Femur (tissue), 1 donor: Measurements from ENCODE around the gene FDX2.

Experiments
- DNase-seq: peaks from one replicate; pipeline ENCODE4 v3.0.0-alpha.2; 2017

FDX2 gene

DNA sequence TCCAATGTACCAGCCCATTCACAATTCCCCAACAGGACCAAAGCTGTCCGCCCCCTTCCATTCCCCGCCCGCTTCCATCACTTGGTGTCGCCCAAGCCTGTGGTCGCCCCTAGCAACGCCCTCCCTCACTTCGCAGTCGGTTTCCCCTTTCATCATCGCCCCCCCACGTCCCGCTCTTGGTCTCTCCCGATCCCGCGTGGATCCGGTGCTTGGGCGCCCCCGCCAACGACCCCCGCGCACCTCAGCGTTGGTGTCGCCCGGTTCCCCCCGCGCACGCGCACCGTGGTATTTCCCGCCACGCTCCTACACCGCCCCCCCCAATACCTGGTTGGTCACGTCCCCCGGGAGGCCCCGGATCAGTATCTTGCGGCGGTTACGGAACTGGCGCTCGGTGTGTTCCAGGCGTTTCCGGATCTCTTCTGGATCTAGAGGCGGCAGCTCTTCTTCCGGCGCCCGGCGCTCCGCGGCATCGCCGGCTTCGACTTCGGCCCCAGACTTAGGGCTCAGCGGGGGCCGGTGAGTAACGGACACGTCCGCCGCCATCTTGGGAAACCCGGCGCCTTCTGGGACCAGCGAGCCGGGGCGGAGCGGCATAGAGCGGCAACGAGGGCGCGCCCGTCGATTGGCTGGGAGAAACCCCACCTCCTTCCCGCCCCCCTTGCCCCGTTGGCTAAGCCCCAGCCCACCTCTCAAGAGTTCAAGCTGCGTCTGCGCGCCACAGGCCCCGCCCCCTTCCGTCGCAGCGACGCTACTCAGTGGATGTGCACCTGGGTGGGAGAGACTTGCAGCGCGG lies 17.3 kb upstream of the FDX2 start, which contains the start of gene RAVER1:
Gene RAVER1 (minus strand): TSS at position 565 of the 793 bp plus-strand sequence. CDS start 22 bp downstream, at position 543.
- peak; percentile 99 for DNase-seq

DNA sequence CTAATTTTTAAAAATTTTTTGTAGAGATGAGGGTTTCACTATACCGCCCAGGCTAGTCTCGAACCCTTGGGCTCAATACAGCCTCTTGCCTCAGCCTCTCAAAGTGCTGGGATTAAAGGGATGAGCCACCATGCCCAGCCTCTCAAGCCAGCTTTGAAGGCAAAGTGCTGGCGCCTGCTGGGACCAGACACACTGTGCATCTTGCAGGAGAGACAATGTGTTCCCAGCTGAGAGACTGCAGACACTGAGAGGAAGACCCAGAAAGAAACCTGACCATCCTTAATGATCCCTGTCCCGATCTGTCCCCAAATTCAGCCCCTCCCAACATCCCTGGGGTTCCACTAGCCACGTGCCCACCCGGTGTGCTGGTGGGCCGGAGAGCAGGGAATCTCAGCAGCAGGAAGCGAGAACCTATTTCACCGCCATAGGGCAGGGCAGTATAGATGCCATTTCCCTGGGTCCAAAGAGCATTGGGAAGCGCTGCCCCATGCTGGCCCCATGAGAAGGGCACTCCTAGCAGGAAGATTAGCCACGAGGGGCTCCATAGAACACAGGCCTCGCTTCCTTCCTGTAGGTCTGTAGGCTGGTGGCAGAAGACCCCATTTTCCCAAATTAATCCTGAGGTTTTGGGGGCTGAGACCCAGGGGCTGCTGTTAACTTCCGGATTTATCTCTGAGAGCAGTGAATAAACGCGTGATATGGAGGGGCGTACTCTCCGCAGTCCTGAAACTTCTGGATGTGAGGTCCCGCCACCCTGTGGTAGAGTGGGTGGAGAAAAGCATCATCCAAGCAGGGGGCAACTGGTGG lies 16.5 kb upstream of the FDX2 start:
- DNase-seq: no peak

GRCh38 chr19:10329555-10329954 lies 13.7 kb upstream of the FDX2 start:
- DNase-seq: no peak

DNA sequence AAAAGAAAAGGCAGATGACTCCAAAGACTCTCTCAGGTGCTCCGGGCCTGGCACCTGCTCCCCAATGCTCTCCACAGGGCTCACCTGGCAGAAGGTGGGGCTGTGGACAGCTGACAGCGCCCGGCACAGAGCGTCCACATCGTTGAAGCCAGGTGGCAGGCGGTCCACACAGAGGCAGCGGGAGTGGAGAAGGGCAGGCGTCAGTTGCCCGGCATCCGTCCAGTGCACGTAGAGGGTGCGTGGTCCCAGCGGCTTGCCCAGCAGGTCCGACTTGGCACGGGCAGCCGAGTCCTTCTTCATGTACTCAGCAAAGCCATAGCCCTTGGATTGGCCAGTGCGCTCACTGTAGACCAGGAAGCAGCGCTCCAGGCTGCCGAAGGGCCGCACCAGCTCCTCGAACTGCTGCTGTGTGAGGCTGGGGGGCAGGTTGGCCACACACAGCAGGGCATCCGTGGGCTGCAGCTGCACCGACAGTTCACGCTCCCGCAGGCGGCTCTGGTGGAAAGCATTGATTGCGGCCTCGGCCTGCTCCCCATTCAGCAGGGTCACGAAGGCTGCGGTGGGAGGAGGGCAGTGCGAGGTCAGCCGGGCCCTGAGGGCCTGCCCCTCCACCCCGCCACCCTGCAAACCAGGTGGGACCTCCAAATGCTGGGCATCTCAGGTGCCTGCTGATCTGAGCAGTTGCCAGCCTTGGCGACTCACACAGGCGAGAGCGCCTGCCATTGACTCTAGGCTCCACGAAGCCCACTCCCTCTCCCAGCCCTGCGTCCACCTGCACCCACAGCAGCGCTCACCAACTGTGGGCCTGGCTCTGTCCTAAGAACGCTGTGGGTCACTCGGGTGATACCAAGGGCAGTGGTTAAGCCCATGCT lies 13.0 kb upstream of the FDX2 start:
- DNase-seq: no peak

- DNase-seq: no peak
Observed at GRCh38 chr19:10327793-10328192, 12.0 kb upstream of the FDX2 start.

DNA sequence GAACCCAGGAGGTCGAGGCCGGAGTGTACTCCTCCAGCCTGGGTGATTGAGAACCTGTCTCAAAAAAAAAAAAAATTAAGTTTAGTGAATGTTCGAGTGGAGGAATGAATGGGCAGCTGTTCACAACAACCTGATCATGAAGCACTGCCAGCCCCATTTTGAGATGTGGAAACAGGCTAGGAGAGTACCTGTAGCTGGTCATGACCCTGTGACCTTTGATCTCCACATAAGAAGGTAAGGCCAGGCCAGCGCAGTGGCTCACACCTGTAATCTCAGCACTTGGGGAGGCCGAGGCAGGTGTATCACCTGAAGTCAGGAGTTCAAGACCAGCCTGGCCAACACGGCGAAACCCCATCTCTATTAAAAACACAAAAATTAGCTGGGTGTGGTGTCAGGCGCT lies 9.9 kb upstream of the FDX2 start:
- no peak for DNase-seq

DNA sequence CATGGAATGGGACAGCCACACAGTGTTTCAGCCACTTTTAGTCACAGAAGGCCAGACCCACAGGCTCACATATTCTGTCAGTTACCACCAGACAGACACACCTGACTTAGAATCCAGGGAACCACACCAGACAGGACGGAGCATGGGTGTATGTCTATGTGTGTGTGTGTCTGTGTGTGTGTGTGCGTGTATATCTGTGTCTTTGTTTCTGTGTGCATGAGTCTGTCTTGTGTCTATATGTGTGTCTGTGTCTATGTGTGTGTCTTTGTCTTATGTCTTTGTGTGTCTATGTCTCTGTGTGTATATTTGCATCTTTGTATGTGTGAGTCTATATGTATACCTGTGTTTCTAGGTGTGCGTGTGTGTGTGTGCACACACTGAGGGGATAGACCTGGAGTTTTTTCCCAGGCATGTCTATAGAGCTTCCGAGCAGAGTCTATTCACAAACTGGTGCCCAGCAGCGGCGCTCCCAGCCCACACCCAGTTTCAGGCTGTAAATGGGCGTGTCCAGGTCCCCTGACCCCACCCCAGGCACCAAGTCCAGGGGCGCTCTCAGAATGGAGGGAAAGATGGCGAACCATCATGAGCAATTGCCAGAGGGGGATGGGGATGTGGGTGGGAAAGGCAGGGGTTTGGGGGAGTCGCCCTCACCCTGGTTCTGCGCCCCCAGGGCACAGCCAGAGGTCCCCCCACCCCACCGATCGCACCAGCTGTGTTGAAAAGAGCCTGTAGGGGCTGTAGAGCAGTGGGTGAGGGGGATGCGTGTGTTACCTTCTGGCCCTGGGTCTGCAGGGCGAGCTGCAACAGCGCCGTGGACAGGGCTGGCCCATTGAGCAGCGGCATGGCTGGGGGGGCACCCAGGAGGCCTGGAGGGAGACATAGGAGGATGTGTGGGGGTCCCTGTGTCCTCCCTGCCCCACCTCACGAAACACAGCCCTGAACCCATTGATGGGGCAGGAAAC lies 6.3 kb upstream of the FDX2 start:
- no peak for DNase-seq

GRCh38 chr19:10321417-10321797 lies 5.6 kb upstream of the FDX2 start:
- no peak for DNase-seq

DNA sequence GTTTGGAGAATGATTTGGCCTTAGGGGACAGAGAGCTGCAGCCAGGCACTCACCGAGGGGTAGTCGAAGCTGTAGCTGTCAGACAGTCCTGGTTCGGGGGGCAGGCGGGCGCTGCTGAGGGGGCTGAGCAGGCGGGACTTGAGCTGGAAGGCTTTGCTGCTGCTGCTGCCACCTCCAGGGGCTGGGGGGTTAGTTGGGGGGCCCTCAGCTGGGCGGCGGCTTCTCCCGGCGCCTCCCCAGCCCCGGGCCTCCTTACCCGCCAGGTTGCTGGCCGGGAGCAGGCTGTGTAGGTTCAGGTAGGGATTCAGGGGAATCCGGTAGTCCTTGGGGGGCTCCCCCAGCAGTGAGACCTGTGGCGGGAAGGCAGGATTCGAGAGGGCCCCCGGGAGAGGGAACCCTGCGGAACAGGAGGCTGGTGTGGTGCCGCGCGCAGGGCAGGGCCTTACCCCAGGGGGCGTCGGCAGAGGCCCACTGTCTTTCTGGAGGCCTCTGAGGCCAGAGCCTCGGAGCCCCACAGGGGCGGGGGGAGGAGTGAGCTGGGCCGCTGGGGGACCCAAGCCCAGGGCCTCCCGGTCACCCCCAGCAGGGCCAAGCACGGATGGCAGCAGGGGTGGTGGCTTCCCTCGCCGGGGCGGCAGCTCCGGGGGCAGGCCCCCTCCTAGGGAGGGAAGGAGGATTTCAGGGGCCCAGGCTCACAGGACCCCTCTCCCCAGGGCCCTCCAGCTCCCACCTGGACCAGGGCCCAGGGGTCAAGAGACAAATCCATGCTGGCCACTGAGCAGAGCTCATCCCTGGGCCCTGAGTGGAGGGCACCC lies 5.0 kb upstream of the FDX2 start:
- DNase-seq: no peak

GRCh38 chr19:10318807-10319682 lies 3.2 kb upstream of the FDX2 start:
- DNase-seq: no peak

DNA sequence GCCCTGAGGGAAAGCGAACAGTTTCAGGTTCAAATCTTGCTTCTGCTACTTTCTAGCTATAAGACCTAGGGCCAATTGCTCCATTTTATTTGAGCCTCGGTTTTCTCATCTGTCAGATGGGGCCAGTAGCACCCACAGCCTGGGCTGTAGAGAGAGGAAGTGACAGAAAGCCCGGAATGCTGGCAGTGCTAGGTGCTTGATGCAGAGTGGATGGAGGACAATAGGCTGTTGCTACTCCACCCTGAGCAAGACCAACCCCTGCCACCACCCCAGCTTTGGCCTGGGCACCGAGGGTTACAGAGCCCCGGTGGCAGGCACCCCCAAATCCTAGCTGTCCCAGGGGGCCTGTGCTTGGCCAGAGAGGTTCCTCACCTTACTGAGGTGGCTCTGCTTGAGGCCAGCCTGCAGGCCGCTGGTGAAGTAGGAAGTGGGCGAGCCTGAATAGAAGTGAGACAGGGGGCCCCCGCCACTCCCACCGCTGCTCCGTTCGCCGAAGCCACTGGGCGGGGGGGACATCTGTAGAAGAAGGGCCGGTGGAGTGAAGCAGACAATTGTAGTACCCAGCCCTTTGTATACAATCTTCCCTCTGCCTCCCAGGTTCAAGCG lies 2.1 kb upstream of the FDX2 start:
- DNase-seq: no peak

DNA sequence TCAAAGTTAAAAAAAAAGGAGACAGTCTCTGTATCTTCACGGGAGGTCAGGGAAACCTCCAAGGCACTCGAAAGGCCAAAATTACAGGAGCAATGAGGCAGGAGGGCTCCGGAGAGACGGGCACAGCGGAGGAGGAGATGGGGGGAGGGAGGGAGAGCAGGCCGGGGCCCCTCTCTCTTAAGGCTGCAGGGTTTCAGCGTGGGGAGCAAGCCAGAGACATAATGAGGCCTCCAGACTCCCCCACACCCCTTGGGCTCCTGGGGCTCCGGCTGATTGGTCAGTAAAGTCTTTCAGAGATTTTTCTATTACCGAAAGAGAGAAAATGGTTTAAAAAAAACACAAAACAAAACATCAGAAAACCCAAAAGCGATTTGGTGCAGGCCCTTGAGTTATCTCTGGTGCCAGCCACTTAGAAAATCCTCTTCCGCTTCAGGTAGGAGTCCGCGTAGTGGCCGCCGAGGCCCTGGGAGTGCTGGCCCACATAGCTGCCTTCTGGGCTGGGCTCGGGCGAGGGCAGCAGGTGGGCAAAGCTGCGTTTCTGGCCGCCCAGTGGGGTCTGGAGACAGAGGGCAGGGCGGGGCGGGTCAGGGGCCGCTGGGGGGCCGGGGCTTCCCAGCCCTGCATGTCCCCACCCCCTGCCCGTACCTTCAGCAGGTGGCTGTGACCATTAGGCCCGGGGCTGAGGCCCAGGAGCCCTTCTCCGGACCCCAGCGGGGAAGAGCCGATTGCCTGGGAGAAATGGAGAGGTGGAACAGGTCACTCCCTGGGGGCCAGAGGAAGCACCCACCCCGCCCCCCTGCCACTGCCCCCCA lies 1.4 kb upstream of the FDX2 start:
- no peak for DNase-seq

DNA sequence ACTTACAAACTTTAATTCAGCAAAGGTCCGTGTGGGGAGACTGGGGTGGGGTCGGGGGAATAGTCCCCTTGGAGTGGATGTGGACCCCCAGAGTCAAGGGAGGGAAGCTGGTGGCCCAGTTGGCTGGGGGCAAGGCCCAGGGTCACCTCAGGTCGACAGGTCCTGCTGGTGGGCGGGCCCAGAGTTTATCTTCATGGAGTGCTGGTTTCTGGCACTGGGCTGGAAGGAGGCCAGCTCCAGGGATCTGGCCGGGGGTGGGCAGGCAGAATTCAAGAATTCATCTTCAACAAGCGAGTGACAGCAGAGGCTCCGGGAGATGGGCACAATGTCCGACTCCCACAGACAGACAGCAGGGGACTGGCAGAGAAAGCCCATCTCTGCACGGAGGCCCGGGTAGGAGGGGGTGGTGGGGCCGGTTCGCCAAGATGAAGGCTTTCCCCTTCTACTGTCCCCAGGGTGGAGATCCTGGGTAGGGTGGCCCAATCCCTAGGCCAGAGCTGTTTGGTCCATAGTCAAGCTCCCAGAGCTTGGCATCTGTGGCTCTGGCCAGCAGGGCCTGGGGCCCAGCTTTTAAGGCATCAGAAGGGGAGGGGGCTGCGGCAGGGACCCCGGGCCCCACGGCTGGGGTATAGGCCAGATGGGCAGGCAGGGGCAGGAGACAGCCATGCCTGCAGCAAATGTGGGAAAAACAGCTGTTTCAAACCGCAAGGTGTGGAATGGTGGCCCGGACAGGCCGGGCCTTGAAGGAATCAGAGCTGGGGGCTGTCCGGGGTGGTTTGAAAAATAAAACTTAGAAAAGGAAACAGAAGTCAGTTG lies 622 bp upstream of the FDX2 start:
- DNase-seq: no peak

GRCh38 chr19:10309423-10309822 lies 6.4 kb downstream of the FDX2 start, which contains the start of gene ZGLP1:
Gene ZGLP1 (minus strand): TSS chr19:10309815.
- DNase-seq: no peak

DNA sequence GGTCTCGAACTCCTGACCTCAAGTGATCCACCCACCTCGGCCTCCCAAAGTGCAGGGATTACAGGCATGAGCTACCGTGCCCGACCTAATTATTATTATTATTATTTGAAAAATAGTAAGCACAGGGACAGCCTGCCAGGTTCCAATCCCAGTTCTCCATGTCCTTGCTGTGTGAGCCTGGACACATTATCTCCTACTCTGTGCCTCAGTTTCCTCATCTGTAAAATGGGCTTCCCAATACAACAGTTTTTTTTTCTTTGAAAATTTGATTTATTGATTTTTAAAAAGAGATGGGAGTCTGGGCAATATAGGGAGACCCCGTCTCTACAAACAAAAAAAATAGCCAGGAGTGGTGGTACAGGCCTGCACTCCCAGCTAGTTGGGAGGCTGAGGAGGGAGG lies 9.5 kb downstream of the FDX2 start:
- DNase-seq: no peak

GRCh38 chr19:10305139-10305806 lies 10.5 kb downstream of the FDX2 start:
- DNase-seq: no peak
